H1 (cell line): ENCODE results near the gene SMC2. TPM values are rescaled to one million over a fixed set of nuclear protein-coding genes. Genes with fewer than 3 reads are reported as not detected.

ENCODE experiments used
- ASH2L ChIP-seq: fragments of 200-600, 300-600 bp; sonication (generic); IDR thresholded peaks from one replicate; pipeline ENCODE4 v1.7.1; 2017; ENCODE audit warnings: low read length
- BCL11A ChIP-seq, 2 experiments: IDR thresholded peaks; one replicate each; pipeline ENCODE4 v1.6.1; 2011; ENCODE audit warnings: low read depth in 2 of 2, low read length in 2 of 2, mild to moderate bottlenecking in 2 of 2
- CREB1 ChIP-seq: IDR thresholded peaks from 2 replicates; pipeline ENCODE4 v1.6.1; 2012; ENCODE audit warnings: inconsistent platforms
- JUN ChIP-seq: IDR thresholded peaks from 2 replicates; pipeline ENCODE4 v1.6.1; 2011; ENCODE audit warnings: low read depth, mild to moderate bottlenecking, improper control_type of control experiment, low read length
- SAP30 ChIP-seq: fragments of 300-600 bp; sonication (generic); IDR thresholded peaks from 2 replicates; pipeline ENCODE4 v1.7.1; 2012; ENCODE audit warnings: low read length, moderate library complexity, mild to moderate bottlenecking, inconsistent platforms; ENCODE audit not compliant: insufficient read depth, insufficient replicate concordance
- SIN3A ChIP-seq, 2 experiments: IDR thresholded peaks in 1 of 2; conservative IDR thresholded peaks in 1 of 2; 2 replicates each; pipeline ENCODE4 v1.6.1; 2011 to 2012; ENCODE audit warnings: low read length in 2 of 2, improper control_type of control experiment in 1 of 2, low read depth in 1 of 2, mild to moderate bottlenecking in 1 of 2
- SP1 ChIP-seq: IDR thresholded peaks from 2 replicates; pipeline ENCODE4 v1.6.1; 2011; ENCODE audit warnings: low read depth, low read length
- ZNF274 ChIP-seq: IDR thresholded peaks from 2 replicates; pipeline ENCODE4 v1.7.0; 2012; ENCODE audit warnings: low read length, borderline replicate concordance; ENCODE audit errors: extremely low read depth
- polyA plus RNA-seq, 7 experiments: library from polyadenylated mRNA; depleted of rRNA in 3 of 7; stranded (reverse) in 5 of 7; unstranded in 2 of 7; fragments of >200 nt in 5 of 7; fragments of 200-250 nt in 2 of 7; gene quantifications; 1 replicate in 5 of 7; 2 replicates in 1 of 7; 4 replicates in 1 of 7; pipeline versions ENCODE4 v1.2.1 to v1.2.3, GENCODE V29; 2011 to 2013; ENCODE audit warnings: missing spikeins in 2 of 7, mixed read lengths in 2 of 7
- total RNA-seq: library from RNA; stranded (reverse); fragmentation: NEBNext Ultra II Directional; extraction: Animal tissue kit (Norgen Biotek cat#: 25700); gene quantifications from 2 replicates; pipeline ENCODE4 v1.2.1, GENCODE V29; 2021
- TF ChIP-seq, protein P1 (sequence below): fragments of 300-600 bp; sonication (generic); IDR thresholded peaks from 2 replicates; pipeline ENCODE4 v1.7.1; 2012; ENCODE audit warnings: low read length, moderate library complexity, mild to moderate bottlenecking, inconsistent platforms; ENCODE audit not compliant: insufficient replicate concordance
- TF ChIP-seq, protein P2 (sequence below): IDR thresholded peaks from 2 replicates; pipeline ENCODE4 v1.6.1; 2011; ENCODE audit warnings: low read depth, mild to moderate bottlenecking, low read length; ENCODE audit not compliant: insufficient read depth

Gene SMC2
- total and polyA plus RNA-seq, 2 of the 8 experiments (the other 6 are each of a cell fraction or from before 2014, with no cell fraction given), result 7.5 to 39.8 TPM

DNA sequence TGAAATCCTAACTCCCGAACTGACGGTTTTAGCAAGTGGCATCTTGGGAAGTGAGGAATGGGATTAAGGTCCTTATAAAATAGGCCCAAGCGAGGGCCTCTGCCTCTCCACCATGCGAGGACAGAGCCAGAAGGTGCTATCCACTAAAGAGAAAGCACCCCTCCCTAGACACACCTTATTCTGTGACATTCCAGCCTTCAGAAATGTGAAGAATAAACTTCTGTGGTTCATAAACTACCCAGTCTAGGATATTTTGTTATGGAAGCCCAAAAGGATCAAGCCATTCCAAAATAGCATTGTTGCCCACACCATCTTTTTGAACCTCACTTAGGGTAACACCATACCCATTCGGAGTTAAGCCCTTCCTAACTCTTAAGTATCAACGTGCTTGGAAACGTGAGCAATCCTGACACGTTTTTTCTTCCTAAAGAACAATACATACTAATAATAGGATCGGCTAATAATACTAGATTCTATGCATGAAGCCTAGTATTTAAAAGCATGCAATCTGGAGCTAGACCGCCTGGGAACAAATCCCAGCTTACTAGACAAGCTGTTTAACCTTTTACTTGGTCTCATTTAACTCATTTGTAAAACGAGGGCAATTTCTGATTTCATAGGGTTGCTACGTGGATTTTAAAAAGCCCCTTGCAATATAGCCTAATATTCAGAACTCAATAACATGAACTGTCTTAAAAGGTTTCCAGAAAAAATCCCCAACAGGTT lies 1.1 kb upstream of the SMC2 start (continued):
- TF ChIP-seq, protein P1, sequence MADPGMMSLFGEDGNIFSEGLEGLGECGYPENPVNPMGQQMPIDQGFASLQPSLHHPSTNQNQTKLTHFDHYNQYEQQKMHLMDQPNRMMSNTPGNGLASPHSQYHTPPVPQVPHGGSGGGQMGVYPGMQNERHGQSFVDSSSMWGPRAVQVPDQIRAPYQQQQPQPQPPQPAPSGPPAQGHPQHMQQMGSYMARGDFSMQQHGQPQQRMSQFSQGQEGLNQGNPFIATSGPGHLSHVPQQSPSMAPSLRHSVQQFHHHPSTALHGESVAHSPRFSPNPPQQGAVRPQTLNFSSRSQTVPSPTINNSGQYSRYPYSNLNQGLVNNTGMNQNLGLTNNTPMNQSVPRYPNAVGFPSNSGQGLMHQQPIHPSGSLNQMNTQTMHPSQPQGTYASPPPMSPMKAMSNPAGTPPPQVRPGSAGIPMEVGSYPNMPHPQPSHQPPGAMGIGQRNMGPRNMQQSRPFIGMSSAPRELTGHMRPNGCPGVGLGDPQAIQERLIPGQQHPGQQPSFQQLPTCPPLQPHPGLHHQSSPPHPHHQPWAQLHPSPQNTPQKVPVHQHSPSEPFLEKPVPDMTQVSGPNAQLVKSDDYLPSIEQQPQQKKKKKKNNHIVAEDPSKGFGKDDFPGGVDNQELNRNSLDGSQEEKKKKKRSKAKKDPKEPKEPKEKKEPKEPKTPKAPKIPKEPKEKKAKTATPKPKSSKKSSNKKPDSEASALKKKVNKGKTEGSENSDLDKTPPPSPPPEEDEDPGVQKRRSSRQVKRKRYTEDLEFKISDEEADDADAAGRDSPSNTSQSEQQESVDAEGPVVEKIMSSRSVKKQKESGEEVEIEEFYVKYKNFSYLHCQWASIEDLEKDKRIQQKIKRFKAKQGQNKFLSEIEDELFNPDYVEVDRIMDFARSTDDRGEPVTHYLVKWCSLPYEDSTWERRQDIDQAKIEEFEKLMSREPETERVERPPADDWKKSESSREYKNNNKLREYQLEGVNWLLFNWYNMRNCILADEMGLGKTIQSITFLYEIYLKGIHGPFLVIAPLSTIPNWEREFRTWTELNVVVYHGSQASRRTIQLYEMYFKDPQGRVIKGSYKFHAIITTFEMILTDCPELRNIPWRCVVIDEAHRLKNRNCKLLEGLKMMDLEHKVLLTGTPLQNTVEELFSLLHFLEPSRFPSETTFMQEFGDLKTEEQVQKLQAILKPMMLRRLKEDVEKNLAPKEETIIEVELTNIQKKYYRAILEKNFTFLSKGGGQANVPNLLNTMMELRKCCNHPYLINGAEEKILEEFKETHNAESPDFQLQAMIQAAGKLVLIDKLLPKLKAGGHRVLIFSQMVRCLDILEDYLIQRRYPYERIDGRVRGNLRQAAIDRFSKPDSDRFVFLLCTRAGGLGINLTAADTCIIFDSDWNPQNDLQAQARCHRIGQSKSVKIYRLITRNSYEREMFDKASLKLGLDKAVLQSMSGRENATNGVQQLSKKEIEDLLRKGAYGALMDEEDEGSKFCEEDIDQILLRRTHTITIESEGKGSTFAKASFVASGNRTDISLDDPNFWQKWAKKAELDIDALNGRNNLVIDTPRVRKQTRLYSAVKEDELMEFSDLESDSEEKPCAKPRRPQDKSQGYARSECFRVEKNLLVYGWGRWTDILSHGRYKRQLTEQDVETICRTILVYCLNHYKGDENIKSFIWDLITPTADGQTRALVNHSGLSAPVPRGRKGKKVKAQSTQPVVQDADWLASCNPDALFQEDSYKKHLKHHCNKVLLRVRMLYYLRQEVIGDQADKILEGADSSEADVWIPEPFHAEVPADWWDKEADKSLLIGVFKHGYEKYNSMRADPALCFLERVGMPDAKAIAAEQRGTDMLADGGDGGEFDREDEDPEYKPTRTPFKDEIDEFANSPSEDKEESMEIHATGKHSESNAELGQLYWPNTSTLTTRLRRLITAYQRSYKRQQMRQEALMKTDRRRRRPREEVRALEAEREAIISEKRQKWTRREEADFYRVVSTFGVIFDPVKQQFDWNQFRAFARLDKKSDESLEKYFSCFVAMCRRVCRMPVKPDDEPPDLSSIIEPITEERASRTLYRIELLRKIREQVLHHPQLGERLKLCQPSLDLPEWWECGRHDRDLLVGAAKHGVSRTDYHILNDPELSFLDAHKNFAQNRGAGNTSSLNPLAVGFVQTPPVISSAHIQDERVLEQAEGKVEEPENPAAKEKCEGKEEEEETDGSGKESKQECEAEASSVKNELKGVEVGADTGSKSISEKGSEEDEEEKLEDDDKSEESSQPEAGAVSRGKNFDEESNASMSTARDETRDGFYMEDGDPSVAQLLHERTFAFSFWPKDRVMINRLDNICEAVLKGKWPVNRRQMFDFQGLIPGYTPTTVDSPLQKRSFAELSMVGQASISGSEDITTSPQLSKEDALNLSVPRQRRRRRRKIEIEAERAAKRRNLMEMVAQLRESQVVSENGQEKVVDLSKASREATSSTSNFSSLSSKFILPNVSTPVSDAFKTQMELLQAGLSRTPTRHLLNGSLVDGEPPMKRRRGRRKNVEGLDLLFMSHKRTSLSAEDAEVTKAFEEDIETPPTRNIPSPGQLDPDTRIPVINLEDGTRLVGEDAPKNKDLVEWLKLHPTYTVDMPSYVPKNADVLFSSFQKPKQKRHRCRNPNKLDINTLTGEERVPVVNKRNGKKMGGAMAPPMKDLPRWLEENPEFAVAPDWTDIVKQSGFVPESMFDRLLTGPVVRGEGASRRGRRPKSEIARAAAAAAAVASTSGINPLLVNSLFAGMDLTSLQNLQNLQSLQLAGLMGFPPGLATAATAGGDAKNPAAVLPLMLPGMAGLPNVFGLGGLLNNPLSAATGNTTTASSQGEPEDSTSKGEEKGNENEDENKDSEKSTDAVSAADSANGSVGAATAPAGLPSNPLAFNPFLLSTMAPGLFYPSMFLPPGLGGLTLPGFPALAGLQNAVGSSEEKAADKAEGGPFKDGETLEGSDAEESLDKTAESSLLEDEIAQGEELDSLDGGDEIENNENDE, result no peak
- TF ChIP-seq SIN3A (conservative IDR thresholded peaks at IDR 0.05 in 1 of 2, IDR thresholded peaks at IDR 0.05 in 1 of 2; ENCODE audit: low read depth in 1 of 2, low read length in 2 of 2) (no peak), JUN (no peak), BCL11A (IDR thresholded peaks at IDR 0.05; ENCODE audit: low read depth in 2 of 2, low read length in 2 of 2) (no peak), SAP30 (no peak), ASH2L (no peak), CREB1 (no peak), SP1 (no peak), ZNF274 (no peak)
- TF ChIP-seq, protein P2, sequence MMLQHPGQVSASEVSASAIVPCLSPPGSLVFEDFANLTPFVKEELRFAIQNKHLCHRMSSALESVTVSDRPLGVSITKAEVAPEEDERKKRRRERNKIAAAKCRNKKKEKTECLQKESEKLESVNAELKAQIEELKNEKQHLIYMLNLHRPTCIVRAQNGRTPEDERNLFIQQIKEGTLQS, result no peak
